K562 (cell line): Measurements from ENCODE around the gene SERPINA1. TPM values are rescaled to one million over a fixed set of nuclear protein-coding genes. Genes with fewer than 3 reads are reported as not detected.

Experiments used
- ATAC-seq: fragments of 200-7000 bp; cut with Tn5 transposase; 3 replicates; pipeline ENCODE4 v1.9.1; 2020; ENCODE audit warnings: moderate library complexity
- BruUV-seq: library from RNA; stranded (reverse); fragments of 400-500 nt; replicated peaks from 2 replicates; lab custom pipeline; 2021; lab: Mats Ljungman, UMichigan
- CTCF ChIA-PET: fragments of 300-600 bp; formaldehyde crosslinking; extraction: SDS; loops from one replicate; lab custom pipeline; 2021; ENCODE audit warnings: low intra/inter-chr PET ratio; lab: Yijun Ruan, JAX
- POLR2A ChIA-PET: fragments of 300-600, 350-650 bp; sonication (Branson Sonifier 250); formaldehyde crosslinking; extraction: SDS; loops from one replicate; lab custom pipeline; 2021; ENCODE audit warnings: antibody characterized with exemption, inconsistent platforms; lab: Yijun Ruan, JAX
- DNase-seq, 4 experiments: peaks; one replicate each; pipeline versions ENCODE4 v3.0.0 to v3.0.0-alpha.2; 2011 to 2018; ENCODE audit warnings: low spot score in 3 of 4, mixed read lengths in 3 of 4; ENCODE audit errors: extremely low read depth in 1 of 4
- FAIRE-seq: peaks from 2 replicates; lab custom pipeline; 2011; peaks lifted over from hg19 to GRCh38; lab: Jason Lieb, UNC
- H2AFZ ChIP-seq: 2 replicates; pipeline ENCODE4 v1.6.0; 2011; ENCODE audit warnings: low read depth, low read length, control low read depth, inconsistent platforms
- H3K27ac ChIP-seq: fragments of 200-600 bp; 3 replicates; pipeline ENCODE4 v1.8.0; 2011; ENCODE audit warnings: low read depth, mild to moderate bottlenecking, control low read depth, inconsistent platforms, low read length, moderate library complexity, mixed read lengths; ENCODE audit errors: extremely low read depth
- H3K27me3 ChIP-seq, 2 experiments: fragments of 300-600 bp in 1 of 2; 2 replicates in 1 of 2; 3 replicates in 1 of 2; pipeline versions ENCODE4 v1.6.0 to v1.8.0; 2011; ENCODE audit warnings: inconsistent platforms in 2 of 2, low read length in 2 of 2, mild to moderate bottlenecking in 1 of 2, mixed read lengths in 1 of 2, moderate library complexity in 1 of 2; ENCODE audit not compliant: control insufficient read depth in 2 of 2, insufficient read depth in 2 of 2
- H3K36me3 ChIP-seq: fragments of 300-600 bp; 3 replicates; pipeline ENCODE4 v1.8.0; 2011; ENCODE audit warnings: mild to moderate bottlenecking, low read length, inconsistent platforms; ENCODE audit not compliant: control insufficient read depth, insufficient read depth
- H3K4me1 ChIP-seq, 2 experiments: fragments of 200-600 bp in 1 of 2; replicated peaks in 1 of 2; 2 replicates in 1 of 2; 3 replicates in 1 of 2; pipeline versions ENCODE4 v1.5.1 to v1.8.0; 2011; ENCODE audit warnings: inconsistent platforms in 2 of 2, low read length in 2 of 2, mild to moderate bottlenecking in 1 of 2, mixed read lengths in 1 of 2, moderate library complexity in 1 of 2; ENCODE audit not compliant: control insufficient read depth in 2 of 2, insufficient read depth in 2 of 2
- H3K4me2 ChIP-seq: 2 replicates; pipeline ENCODE4 v1.6.1; 2011; ENCODE audit warnings: low read length, control low read depth, inconsistent platforms, mixed read lengths; ENCODE audit not compliant: insufficient read depth
- H3K4me3 ChIP-seq: fragments of 200-600 bp; sonication (generic), shearing (Covaris generic); 2 replicates; pipeline ENCODE4 v1.5.1; 2016; ENCODE audit warnings: control low read depth, inconsistent platforms
- H3K79me2 ChIP-seq: fragments of 200-600 bp; 3 replicates; pipeline ENCODE4 v1.8.0; 2011; ENCODE audit warnings: low read length, inconsistent platforms; ENCODE audit not compliant: control insufficient read depth, insufficient read depth
- H3K9ac ChIP-seq, 2 experiments: 2 replicates each; pipeline versions ENCODE4 v1.6.0 to v1.6.1; 2011; ENCODE audit warnings: low read depth in 2 of 2, low read length in 2 of 2, control low read depth in 1 of 2, inconsistent platforms in 1 of 2, mild to moderate bottlenecking in 1 of 2, mixed read lengths in 1 of 2; ENCODE audit not compliant: insufficient read depth in 1 of 2
- H3K9me1 ChIP-seq: one replicate; pipeline ENCODE4 v1.6.0; 2011; ENCODE audit warnings: inconsistent platforms, mild to moderate bottlenecking, low read length, moderate library complexity; ENCODE audit not compliant: control insufficient read depth, insufficient read depth
- H3K9me3 ChIP-seq: replicated peaks from 2 replicates; pipeline ENCODE4 v1.5.1; 2011; ENCODE audit warnings: low read depth, low read length, inconsistent platforms; ENCODE audit not compliant: control insufficient read depth, insufficient read depth
- H4K20me1 ChIP-seq: replicated peaks from 2 replicates; pipeline ENCODE4 v1.6.1; 2011; ENCODE audit warnings: low read length, inconsistent platforms, mixed read lengths; ENCODE audit not compliant: control insufficient read depth, insufficient read depth
- ATF7 ChIP-seq: fragments of 450-650 bp; IDR thresholded peaks from 2 replicates; pipeline ENCODE4 v1.7.1; 2014; ENCODE audit warnings: mild to moderate bottlenecking, moderate library complexity
- BDP1 ChIP-seq: IDR thresholded peaks from 3 replicates; pipeline ENCODE4 v1.6.1; 2011; ENCODE audit not compliant: insufficient read length, insufficient read depth
- KDM2B ChIP-seq: fragments of 250-450 bp; sonication (Bioruptor Pico); IDR thresholded peaks from 2 replicates; pipeline ENCODE4 v1.8.0; 2021; ENCODE audit warnings: mild to moderate bottlenecking, moderate library complexity
- MYBL2 ChIP-seq, 2 experiments: fragments of 450-650 bp in 1 of 2; sonication (generic) in 1 of 2; formaldehyde crosslinking in 1 of 2; IDR thresholded peaks; 2 replicates each; pipeline versions ENCODE4 v1.6.1 to v1.8.1; 2017 to 2022; ENCODE audit warnings: borderline replicate concordance in 1 of 2, inconsistent platforms in 1 of 2, low read depth in 1 of 2, mild to moderate bottlenecking in 1 of 2, missing genetic modification reagents in 1 of 2, moderate library complexity in 1 of 2
- NR4A1 ChIP-seq, 2 experiments: fragments of 250-450 bp in 1 of 2; fragments of 450-650 bp in 1 of 2; sonication (Bioruptor Pico) in 1 of 2; IDR thresholded peaks; 2 replicates each; pipeline versions ENCODE4 v1.4.0 to v1.6.1; 2016 to 2020; ENCODE audit warnings: mild to moderate bottlenecking in 2 of 2, missing compliant biosample characterization in 1 of 2, missing genetic modification characterization in 1 of 2, moderate library complexity in 1 of 2
- POLR2B ChIP-seq: fragments of 450-650 bp; IDR thresholded peaks from 2 replicates; pipeline ENCODE4 v1.6.1; 2018; ENCODE audit warnings: low read depth; ENCODE audit not compliant: partially characterized antibody
- PRMT5 ChIP-seq: sonication (generic); formaldehyde crosslinking; IDR thresholded peaks from 2 replicates; pipeline ENCODE4 v1.5.0; 2020; ENCODE audit warnings: missing genetic modification reagents
- ZNF311 ChIP-seq: fragments of 250-450 bp; sonication (Bioruptor Pico); IDR thresholded peaks from 2 replicates; pipeline ENCODE4 v1.4.0; 2020; ENCODE audit warnings: mild to moderate bottlenecking, moderate library complexity
- WGBS: fragments of 100-300 bp; shearing (Covaris generic); methylation state at CpG from one replicate; pipeline ENCODE4 v1.1.6; 2016; ENCODE audit warnings: low coverage, mixed read lengths; ENCODE audit not compliant: insufficient coverage; ENCODE audit errors: missing lambda C conversion rate; 5-methylcytosine and 5-hydroxymethylcytosine counted together
- in situ Hi-C: fragments of 300-500 bp; cut with MboI; formaldehyde crosslinking; loops from 4 replicates; pipeline ENCODE4 v1.15.0; 2018; ENCODE audit warnings: inconsistent platforms, mixed read lengths
- intact Hi-C: fragments of 100-400 bp; cut with micrococcal nuclease; formaldehyde crosslinking; loops from 2 replicates; pipeline ENCODE4 v1.14.2; 2022
- polyA plus RNA-seq, 8 experiments: library from polyadenylated mRNA; depleted of rRNA in 4 of 8; stranded (reverse) in 5 of 8; unstranded in 3 of 8; fragments of >200 nt; fragmentation: Nextera tagmentation in 2 of 8; fragmentation: Illumina TruSeq in 1 of 8; extraction: Ambion mirVana in 2 of 8; extraction: Trizol in 1 of 8; gene quantifications; 2 replicates each; pipeline versions ENCODE4 v1.2.1 to v1.2.3, GENCODE V29; 2011 to 2014; ENCODE audit warnings: inconsistent platforms in 1 of 8, missing spikeins in 1 of 8
- total RNA-seq, 7 experiments: library from RNA; depleted of rRNA in 6 of 7; stranded (reverse); fragments of >200 nt in 6 of 7; fragmentation: Illumina TruSeq in 2 of 7; extraction: Trizol in 2 of 7; gene quantifications; 2 replicates each; pipeline versions ENCODE4 v1.2.1 to v1.2.3, GENCODE V29; 2011 to 2021; ENCODE audit warnings: low replicate concordance in 1 of 7
- TF ChIP-seq, protein P1 (sequence below), 3 experiments: IDR thresholded peaks in 2 of 3; conservative IDR thresholded peaks in 1 of 3; 2 replicates each; pipeline ENCODE4 v1.5.1; 2011 to 2012; ENCODE audit warnings: low read length in 3 of 3, mild to moderate bottlenecking in 3 of 3, control low read depth in 2 of 3, improper control_type of control experiment in 1 of 3, inconsistent platforms in 1 of 3, low read depth in 1 of 3, mixed read lengths in 1 of 3, moderate library complexity in 1 of 3; ENCODE audit not compliant: insufficient read depth in 2 of 3
- TF ChIP-seq, protein P2 (sequence below): fragments of 450-650 bp; IDR thresholded peaks from 2 replicates; pipeline ENCODE4 v1.6.1; 2016; ENCODE audit warnings: borderline replicate concordance
- TF ChIP-seq, protein P3 (sequence below): fragments of 150-350 bp; conservative IDR thresholded peaks from 2 replicates; pipeline ENCODE4 v1.6.1; 2014; ENCODE audit warnings: low read length

Gene SERPINA1
- total and polyA plus RNA-seq, 9 of the 15 experiments (the other 6 are each of a cell fraction or from before 2014, with no cell fraction given), result 4.1 TPM; not detected in 8

DNA sequence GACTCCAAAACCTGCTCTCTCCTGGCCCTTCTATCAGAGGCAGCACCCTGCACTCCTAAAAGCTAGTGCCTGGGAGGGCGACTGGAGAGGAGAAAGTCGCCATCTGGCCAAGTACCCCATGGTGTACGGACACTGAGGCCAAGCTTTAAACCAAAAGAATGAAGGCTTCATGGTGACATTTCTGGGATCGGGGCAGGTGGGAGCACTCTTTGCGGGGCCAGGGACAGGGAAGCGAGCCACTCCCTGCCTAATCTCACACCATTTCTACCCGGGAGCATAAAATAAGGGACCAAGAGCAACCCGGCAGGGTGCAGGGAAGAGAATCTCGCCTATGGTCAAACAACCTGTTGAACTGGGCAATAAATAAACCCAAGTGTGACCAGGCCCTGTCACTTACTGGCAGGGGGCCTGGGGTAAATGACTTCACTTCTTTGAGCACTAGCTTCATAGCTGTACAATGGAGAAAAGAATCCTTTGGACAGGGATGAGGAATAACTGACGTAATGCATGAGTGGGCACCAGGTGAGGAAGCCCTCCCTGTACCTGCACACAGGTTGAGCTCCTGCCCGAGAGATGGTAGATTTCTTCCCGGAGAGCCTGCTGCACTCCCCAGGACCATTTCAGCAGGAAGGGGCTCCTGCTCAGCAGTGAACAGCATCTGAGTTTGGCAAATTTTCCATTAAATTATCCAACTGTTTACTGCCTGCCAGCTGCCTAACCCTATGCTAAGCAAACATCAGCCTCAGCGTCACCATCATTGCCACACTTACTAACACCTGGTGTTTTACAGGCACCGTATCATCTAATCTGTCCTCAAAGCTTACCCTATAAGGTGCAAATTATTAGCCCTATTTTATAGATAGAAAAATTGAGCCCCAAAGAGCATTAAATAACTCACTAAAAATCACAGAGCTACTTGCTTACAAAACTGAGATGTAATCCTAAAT, 2.0 kb downstream of the SERPINA1 start:
- ChIA-PET CTCF (no interaction called here), POLR2A (no interaction called here)
- DNase-seq, result no peak
- Histone ChIP-seq H4K20me1 (no peaks in the 10 kb centered on the region), H3K4me3 (no peak overlapping the region), H2AFZ (no peak overlapping the region), H3K4me1 (no peaks in the 10 kb centered on the region)
- WGBS, result 2% methylated on average over 11 of the region's 14 CpGs
- TF ChIP-seq, protein P1, sequence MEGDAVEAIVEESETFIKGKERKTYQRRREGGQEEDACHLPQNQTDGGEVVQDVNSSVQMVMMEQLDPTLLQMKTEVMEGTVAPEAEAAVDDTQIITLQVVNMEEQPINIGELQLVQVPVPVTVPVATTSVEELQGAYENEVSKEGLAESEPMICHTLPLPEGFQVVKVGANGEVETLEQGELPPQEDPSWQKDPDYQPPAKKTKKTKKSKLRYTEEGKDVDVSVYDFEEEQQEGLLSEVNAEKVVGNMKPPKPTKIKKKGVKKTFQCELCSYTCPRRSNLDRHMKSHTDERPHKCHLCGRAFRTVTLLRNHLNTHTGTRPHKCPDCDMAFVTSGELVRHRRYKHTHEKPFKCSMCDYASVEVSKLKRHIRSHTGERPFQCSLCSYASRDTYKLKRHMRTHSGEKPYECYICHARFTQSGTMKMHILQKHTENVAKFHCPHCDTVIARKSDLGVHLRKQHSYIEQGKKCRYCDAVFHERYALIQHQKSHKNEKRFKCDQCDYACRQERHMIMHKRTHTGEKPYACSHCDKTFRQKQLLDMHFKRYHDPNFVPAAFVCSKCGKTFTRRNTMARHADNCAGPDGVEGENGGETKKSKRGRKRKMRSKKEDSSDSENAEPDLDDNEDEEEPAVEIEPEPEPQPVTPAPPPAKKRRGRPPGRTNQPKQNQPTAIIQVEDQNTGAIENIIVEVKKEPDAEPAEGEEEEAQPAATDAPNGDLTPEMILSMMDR (IDR thresholded peaks at IDR 0.05 in 2 of 3, conservative IDR thresholded peaks at IDR 0.05 in 1 of 3; ENCODE audit: insufficient read depth in 2 of 3, low read depth in 1 of 3, low read length in 3 of 3), result no peak
- TF ChIP-seq, protein P2, sequence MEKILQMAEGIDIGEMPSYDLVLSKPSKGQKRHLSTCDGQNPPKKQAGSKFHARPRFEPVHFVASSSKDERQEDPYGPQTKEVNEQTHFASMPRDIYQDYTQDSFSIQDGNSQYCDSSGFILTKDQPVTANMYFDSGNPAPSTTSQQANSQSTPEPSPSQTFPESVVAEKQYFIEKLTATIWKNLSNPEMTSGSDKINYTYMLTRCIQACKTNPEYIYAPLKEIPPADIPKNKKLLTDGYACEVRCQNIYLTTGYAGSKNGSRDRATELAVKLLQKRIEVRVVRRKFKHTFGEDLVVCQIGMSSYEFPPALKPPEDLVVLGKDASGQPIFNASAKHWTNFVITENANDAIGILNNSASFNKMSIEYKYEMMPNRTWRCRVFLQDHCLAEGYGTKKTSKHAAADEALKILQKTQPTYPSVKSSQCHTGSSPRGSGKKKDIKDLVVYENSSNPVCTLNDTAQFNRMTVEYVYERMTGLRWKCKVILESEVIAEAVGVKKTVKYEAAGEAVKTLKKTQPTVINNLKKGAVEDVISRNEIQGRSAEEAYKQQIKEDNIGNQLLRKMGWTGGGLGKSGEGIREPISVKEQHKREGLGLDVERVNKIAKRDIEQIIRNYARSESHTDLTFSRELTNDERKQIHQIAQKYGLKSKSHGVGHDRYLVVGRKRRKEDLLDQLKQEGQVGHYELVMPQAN, result no peak
- TF ChIP-seq POLR2B, result no peak
- no peak for TF ChIP-seq BDP1
- TF ChIP-seq ATF7, result no peak
- no peak for TF ChIP-seq KDM2B
- TF ChIP-seq NR4A1 (CRISPR knock-in tag; IDR thresholded peaks at IDR 0.05), result no peak
- TF ChIP-seq NR4A1 (tag; IDR thresholded peaks at IDR 0.05), result no peak
- no peak for TF ChIP-seq ZNF311 (CRISPR knock-in tag)
- TF ChIP-seq PRMT5, result no peak
- TF ChIP-seq, protein P3, sequence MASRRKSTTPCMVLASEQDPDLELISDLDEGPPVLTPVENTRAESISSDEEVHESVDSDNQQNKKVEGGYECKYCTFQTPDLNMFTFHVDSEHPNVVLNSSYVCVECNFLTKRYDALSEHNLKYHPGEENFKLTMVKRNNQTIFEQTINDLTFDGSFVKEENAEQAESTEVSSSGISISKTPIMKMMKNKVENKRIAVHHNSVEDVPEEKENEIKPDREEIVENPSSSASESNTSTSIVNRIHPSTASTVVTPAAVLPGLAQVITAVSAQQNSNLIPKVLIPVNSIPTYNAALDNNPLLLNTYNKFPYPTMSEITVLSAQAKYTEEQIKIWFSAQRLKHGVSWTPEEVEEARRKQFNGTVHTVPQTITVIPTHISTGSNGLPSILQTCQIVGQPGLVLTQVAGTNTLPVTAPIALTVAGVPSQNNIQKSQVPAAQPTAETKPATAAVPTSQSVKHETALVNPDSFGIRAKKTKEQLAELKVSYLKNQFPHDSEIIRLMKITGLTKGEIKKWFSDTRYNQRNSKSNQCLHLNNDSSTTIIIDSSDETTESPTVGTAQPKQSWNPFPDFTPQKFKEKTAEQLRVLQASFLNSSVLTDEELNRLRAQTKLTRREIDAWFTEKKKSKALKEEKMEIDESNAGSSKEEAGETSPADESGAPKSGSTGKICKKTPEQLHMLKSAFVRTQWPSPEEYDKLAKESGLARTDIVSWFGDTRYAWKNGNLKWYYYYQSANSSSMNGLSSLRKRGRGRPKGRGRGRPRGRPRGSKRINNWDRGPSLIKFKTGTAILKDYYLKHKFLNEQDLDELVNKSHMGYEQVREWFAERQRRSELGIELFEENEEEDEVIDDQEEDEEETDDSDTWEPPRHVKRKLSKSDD, result no peak
- TF ChIP-seq MYBL2 (IDR thresholded peaks at IDR 0.05; ENCODE audit: low read depth), result no peak
- no peak for TF ChIP-seq MYBL2 (CRISPR knock-in tag; IDR thresholded peaks at IDR 0.05; ENCODE audit: borderline replicate concordance)
- TF ChIP-seq, all 486 proteins: peak for 0
- Histone ChIP-seq H3K27ac (no peak overlapping the region), H3K27me3 (no peaks in the 10 kb centered on the region; a peak in 1 of 5 replicates), H3K9ac (no peak overlapping the region), H3K4me2 (no peak overlapping the region), H3K36me3 (no peaks in the 10 kb centered on the region), H3K9me3 (no peaks in the 10 kb centered on the region), H3K79me2 (no peaks in the 10 kb centered on the region), H3K9me1 (no peaks in the 10 kb centered on the region)
- in situ Hi-C loops (no loop called here), intact Hi-C loops (no loop called here)
- no TSS peak for BruUV-seq
- FAIRE-seq (no peak), ATAC-seq (no peak)
